ENCODE measurements around the gene TNC.

DNA sequence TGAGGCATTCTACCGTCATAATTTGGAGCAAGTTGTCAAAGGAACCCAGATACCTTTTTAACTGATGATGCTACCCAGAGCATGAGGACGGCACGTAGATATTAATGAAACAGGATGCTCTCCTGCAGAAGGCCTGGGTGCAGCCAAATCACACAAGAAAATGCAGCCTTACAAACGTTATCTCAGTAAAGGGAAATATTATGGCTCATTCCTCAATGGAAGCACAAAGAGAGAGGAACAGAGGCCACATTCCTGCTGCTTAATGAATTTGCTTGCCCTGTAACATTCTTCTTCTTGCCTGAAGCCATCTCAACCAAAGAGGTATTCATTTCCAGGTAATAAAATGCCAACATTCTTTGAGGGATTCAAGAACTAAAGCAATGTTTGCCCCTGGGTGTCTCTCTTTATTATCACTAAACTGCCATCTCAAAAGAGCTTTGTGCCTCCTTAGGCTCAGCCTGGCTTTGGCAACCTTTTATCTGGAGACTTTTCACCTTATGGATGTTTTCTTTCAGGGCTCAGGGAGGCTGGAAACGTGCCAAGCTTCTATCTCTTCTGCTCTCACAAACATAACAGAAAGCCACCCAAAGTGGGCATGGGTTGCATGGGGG lies 92.9 kb downstream of the TNC start:
- TF ChIP-seq, protein P1, sequence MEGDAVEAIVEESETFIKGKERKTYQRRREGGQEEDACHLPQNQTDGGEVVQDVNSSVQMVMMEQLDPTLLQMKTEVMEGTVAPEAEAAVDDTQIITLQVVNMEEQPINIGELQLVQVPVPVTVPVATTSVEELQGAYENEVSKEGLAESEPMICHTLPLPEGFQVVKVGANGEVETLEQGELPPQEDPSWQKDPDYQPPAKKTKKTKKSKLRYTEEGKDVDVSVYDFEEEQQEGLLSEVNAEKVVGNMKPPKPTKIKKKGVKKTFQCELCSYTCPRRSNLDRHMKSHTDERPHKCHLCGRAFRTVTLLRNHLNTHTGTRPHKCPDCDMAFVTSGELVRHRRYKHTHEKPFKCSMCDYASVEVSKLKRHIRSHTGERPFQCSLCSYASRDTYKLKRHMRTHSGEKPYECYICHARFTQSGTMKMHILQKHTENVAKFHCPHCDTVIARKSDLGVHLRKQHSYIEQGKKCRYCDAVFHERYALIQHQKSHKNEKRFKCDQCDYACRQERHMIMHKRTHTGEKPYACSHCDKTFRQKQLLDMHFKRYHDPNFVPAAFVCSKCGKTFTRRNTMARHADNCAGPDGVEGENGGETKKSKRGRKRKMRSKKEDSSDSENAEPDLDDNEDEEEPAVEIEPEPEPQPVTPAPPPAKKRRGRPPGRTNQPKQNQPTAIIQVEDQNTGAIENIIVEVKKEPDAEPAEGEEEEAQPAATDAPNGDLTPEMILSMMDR (IDR thresholded peaks at IDR 0.05) = no peak
- TF ChIP-seq, protein P2, sequence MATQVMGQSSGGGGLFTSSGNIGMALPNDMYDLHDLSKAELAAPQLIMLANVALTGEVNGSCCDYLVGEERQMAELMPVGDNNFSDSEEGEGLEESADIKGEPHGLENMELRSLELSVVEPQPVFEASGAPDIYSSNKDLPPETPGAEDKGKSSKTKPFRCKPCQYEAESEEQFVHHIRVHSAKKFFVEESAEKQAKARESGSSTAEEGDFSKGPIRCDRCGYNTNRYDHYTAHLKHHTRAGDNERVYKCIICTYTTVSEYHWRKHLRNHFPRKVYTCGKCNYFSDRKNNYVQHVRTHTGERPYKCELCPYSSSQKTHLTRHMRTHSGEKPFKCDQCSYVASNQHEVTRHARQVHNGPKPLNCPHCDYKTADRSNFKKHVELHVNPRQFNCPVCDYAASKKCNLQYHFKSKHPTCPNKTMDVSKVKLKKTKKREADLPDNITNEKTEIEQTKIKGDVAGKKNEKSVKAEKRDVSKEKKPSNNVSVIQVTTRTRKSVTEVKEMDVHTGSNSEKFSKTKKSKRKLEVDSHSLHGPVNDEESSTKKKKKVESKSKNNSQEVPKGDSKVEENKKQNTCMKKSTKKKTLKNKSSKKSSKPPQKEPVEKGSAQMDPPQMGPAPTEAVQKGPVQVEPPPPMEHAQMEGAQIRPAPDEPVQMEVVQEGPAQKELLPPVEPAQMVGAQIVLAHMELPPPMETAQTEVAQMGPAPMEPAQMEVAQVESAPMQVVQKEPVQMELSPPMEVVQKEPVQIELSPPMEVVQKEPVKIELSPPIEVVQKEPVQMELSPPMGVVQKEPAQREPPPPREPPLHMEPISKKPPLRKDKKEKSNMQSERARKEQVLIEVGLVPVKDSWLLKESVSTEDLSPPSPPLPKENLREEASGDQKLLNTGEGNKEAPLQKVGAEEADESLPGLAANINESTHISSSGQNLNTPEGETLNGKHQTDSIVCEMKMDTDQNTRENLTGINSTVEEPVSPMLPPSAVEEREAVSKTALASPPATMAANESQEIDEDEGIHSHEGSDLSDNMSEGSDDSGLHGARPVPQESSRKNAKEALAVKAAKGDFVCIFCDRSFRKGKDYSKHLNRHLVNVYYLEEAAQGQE (IDR thresholded peaks at IDR 0.05; ENCODE audit: insufficient read depth in 1 of 2, low read depth in 2 of 2, low read length in 1 of 2) = no peak
- TF ChIP-seq TCF7L2 (IDR thresholded peaks at IDR 0.05; ENCODE audit: low read depth, low read length) = no peak; the same call in 1 of the 2 replicates
